Astrocyte of the spinal cord (primary cell): ENCODE measurements around the gene ATP1B3.
"Not testable (repeated sequence)": the region's sequence is repeated elsewhere in the genome, so short reads cannot be mapped to it uniquely, and the experiment has no call there.

Experiments used
- DNase-seq: peaks from one replicate; pipeline ENCODE4 v3.0.0; 2011; ENCODE audit warnings: low read depth, low spot score
- H3K4me3 ChIP-seq: 2 replicates; pipeline ENCODE4 v1.5.1; 2011; ENCODE audit warnings: low read depth, mild to moderate bottlenecking, low read length, moderate library complexity
- CTCF ChIP-seq: IDR thresholded peaks from 2 replicates; pipeline ENCODE4 v1.5.1; 2012; ENCODE audit warnings: low read depth, mild to moderate bottlenecking, low read length, inconsistent platforms
- in situ Hi-C: cut with HindIII; loops from 2 replicates; pipeline ENCODE4 v1.10.0; 2017; ENCODE audit warnings: low sequenced_read_pairs

The ATP1B3 gene

GRCh38 chr3:141839389-141839788 is 37.1 kb upstream of the ATP1B3 start:
- in situ Hi-C loops: no loop called here

DNA sequence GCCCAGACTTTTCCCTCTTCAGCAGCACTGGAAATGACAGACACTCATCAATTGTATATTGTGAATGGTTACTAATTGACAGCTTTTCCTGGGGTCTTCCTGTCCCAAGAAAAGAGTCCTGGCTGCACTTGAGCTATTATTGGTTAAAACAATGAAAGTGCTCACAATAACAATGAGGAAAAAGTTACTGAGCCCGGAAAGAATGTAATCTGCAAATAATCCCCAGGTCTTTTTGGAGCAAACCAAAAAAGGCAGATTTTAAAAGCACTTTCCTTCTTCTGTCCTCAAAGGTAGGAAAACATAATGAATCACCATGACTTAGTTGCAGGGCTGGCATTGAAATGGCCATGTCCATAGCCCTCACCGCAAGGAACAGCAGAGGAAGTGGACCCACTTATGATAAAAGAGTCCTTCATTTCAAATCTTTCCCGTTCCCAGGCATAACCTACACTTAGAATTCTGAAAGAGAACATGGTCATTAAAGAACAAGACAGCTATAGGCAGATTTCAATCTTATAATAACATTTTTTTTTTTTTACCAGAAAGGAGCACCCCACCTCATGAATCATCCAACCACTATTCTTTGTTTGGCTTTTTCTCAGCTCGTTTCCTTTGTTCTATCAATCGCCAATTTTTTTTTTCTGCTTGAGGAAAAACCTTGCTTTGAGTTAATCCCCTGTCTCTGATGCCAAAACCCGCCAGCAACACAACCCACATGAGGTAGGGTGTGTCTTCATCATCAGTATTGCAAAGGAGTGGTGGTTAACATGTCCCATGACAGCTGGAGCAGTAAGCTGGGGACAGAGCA is 35.5 kb upstream of the ATP1B3 start:
- TF ChIP-seq CTCF: no peak
- in situ Hi-C loops: no loop called here
- no peak overlapping the region for H3K4me3 ChIP-seq
- DNase-seq: peak; percentile 76

More at GRCh38 chr3:141839389-141839788, 37.1 kb upstream of the ATP1B3 start:
- no peak for TF ChIP-seq CTCF
- no peak overlapping the region for H3K4me3 ChIP-seq
- no peak for DNase-seq

DNA sequence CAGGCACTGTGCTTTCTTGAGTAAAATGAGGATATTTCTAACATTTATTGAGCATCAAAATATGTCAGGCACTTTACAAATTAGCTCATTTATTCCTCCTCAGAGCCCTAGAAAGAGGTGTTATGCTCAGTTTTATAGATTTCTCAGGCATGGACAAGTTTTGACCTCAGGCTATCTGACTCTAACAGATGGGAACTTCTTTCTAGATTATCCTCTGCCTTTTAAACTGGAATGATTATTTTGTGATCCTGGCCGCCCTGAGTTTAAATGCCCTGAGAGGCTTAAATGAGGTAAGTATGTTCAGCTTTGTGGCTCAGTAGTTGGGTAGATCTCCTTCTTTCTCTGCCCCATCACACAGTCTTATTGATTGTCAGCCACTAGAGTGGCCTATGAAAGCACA is 32.3 kb upstream of the ATP1B3 start:
- in situ Hi-C loops: no loop called here
- TF ChIP-seq CTCF: no peak
- H3K4me3 ChIP-seq: no peak overlapping the region
- no peak for DNase-seq

- in situ Hi-C loops: no loop called here
- TF ChIP-seq CTCF: no peak
- H3K4me3 ChIP-seq: no peak overlapping the region
- DNase-seq: no peak
Observed at GRCh38 chr3:141844812-141845211, 31.6 kb upstream of the ATP1B3 start.

GRCh38 chr3:141845407-141846049 is 30.9 kb upstream of the ATP1B3 start:
- no peak for DNase-seq
- in situ Hi-C loops: no loop called here
- TF ChIP-seq CTCF: no peak

DNA sequence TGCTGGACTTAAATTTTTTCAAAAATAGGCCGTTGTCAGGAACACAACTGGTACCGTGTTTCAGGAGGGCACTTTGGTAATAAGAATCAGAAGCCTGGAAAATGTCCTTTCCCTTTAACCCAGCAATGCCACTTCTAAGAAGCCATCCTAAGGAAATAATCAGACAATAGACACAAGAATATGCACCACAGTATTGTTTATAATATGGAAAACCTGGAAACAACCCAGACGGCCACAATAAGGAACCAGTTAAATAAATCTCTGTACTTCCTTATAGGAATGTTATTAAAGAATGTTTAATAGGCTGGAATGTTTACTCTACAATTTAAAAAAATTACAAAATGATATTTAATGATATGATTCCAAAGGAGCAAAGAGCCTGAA is 30.4 kb upstream of the ATP1B3 start:
- no peak for DNase-seq
- no peak for TF ChIP-seq CTCF
- no peak overlapping the region for H3K4me3 ChIP-seq
- in situ Hi-C loops: no loop called here

More at GRCh38 chr3:141845407-141846049, 30.9 kb upstream of the ATP1B3 start:
- H3K4me3 ChIP-seq: no peak overlapping the region

- H3K4me3 ChIP-seq, in situ Hi-C loops, DNase-seq: not testable (repeated sequence)
Observed at GRCh38 chr3:141848159-141848748, 28.2 kb upstream of the ATP1B3 start.
